Stimulated activated CD4-positive, alpha-beta T cell treated with anti-CD3 and anti-CD28 coated beads, Interleukin-2, amount 100 ng/mL, for 24 hours (primary cell): ENCODE measurements around the gene SLC48A1.

Experiments used
- DNase-seq, 2 donors: peaks; one replicate each; pipeline ENCODE4 v3.0.0-alpha.2; 2020

Gene SLC48A1

GRCh38 chr12:47778881-47779280, 5.8 kb downstream of the SLC48A1 start:
- DNase-seq, result no peak

GRCh38 chr12:47779301-47779942, 6.4 kb downstream of the SLC48A1 start:
- DNase-seq, result peak; percentile 96

- no peak for DNase-seq
Measured at GRCh38 chr12:47779943-47780504, 7.0 kb downstream of the SLC48A1 start.

- no peak for DNase-seq
Measured at GRCh38 chr12:47781479-47782371, 8.7 kb downstream of the SLC48A1 start.

- DNase-seq, result no peak
Measured at GRCh38 chr12:47782372-47782770, 9.3 kb downstream of the SLC48A1 start.

GRCh38 chr12:47783024-47783755, 10.2 kb downstream of the SLC48A1 start:
- DNase-seq, result no peak

GRCh38 chr12:47783821-47784819, 11.1 kb downstream of the SLC48A1 start:
- no peak for DNase-seq

- DNase-seq, result no peak
Measured at GRCh38 chr12:47785036-47785886, 12.2 kb downstream of the SLC48A1 start.

- DNase-seq, result no peak
Measured at GRCh38 chr12:47785887-47786661, 13.0 kb downstream of the SLC48A1 start.

- no peak for DNase-seq
Measured at GRCh38 chr12:47786662-47787280, 13.7 kb downstream of the SLC48A1 start.

- no peak for DNase-seq
Measured at GRCh38 chr12:47787596-47788319, 14.7 kb downstream of the SLC48A1 start.

- no peak for DNase-seq
Measured at GRCh38 chr12:47789141-47789540, 16.1 kb downstream of the SLC48A1 start.

GRCh38 chr12:47789712-47790489, 16.9 kb downstream of the SLC48A1 start:
- no peak for DNase-seq

GRCh38 chr12:47790676-47791350, 17.8 kb downstream of the SLC48A1 start:
- DNase-seq, result no peak

- no peak for DNase-seq
Measured at GRCh38 chr12:47791351-47791746, 18.3 kb downstream of the SLC48A1 start.

GRCh38 chr12:47791874-47792273, 18.8 kb downstream of the SLC48A1 start:
- DNase-seq, result no peak

- no peak for DNase-seq
Measured at GRCh38 chr12:47793015-47793681, 20.1 kb downstream of the SLC48A1 start.
